GM21381 (cell line): Measurements from ENCODE around the gene ULBP1.
A peak's percentile ranks its signal among the peaks of the same experiment; 100 is the strongest.
"Not testable (repeated sequence)": the region's sequence is repeated elsewhere in the genome, so short reads cannot be mapped to it uniquely, and the experiment has no call there.

ENCODE experiments used
- ATAC-seq: cut with Tn5 transposase; IDR thresholded peaks from one replicate; pipeline ENCODE4 v1.9.1; 2021; ENCODE audit warnings: mild to moderate bottlenecking, moderate library complexity; ENCODE audit not compliant: unreplicated experiment

ULBP1 gene

GRCh38 chr6:149969635-149970034 lies 5.9 kb downstream of the ULBP1 start:
- ATAC-seq: no peak

- not testable (repeated sequence) for ATAC-seq
Measured at GRCh38 chr6:149974394-149974793, 10.7 kb downstream of the ULBP1 start.

DNA sequence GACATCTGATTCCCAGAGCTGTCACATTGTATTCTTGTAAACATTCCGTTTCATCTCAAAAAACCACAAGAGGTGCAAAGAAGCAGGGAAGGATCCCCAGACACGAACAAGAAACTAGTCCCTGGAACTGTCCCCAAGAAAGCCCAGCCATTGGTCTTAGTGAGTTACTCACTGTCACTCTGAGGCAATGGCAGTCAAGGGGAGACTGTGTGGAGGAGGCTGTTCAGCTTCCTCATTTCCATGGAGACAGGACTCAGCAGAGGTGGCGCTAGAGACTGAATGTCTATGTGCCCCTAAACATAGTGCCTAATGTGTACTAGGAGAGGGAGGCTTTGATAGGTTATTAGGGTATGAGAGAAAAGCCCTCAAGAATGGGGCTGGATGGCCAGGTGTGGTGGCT lies 11.1 kb downstream of the ULBP1 start:
- ATAC-seq: no peak

DNA sequence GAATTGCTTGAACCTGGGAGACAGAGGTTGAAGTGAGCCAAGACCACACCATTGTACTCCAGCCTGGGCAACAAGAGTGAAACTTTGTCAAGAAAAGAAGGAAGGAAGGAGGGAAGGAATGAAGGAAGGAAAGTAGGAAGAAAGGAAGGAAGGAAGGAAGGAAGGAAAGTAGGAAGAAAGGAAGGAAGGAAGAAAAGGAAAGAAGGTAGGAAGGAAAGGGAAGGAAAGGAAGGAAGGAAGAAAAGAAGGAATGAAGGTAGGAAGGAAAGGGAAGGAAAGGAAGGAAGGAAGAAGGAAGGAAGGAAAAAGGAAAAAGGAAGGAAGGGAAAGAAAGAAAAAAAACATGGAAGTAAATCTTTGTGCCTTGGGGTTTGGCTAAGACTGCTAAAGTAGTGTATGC lies 11.7 kb downstream of the ULBP1 start:
- no peak for ATAC-seq

DNA sequence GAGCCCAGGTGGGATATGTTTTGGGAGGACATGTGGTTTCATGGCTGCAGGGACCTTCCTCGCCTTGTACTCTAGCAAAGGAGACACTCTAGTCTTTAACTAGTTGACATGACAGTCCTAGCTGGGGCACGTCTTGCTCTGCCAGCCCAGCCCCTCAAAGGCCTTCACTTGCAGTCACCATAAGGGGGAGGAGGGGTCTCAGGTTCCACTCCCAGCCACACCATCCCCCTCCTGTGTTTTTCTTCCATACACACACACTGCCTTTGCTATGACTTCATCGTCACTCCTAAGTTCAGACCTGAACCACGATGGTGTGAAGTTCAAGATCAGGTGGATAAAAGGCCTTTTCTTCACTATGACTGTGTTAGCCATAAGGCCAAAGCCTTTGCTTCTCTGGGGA lies 13.5 kb downstream of the ULBP1 start:
- no peak for ATAC-seq

DNA sequence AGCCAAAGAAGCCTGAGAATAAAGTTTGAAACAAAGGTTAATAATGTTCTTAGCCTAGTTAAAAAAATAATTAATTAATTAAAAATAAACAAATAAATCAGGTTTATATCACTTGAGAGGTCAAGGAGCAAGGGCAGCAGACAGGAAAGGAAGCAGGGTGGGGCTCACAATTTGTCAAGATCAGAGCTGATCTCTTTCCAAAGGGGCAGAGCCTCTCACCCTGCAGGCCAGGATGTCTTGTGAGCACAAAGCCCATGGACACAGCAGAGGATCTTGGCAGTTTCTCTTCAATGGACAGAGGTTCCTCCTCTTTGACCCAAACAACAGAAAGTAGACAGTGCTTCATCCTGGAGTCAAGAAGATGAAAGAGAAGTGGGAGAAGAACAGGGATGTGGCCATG lies 14.9 kb downstream of the ULBP1 start:
- no peak for ATAC-seq

DNA sequence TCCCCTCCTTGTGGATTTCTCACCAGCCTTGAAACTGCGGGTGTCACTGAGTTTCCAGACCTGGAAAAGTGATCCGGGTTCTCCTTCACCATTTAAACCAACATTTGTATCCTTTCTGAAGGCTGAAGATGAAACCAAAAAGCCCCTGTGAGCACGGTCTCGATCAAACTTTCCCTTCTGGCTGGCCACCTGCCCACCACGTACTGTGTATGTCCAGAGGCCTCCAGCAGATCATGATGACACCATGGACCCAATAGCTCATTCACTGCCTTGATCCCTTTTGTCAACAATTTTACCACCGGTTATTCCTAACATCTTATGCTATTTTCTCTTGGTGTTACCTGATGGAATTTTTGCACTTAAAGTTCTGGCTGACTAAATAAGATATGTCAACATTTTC lies 15.6 kb downstream of the ULBP1 start:
- no peak for ATAC-seq

DNA sequence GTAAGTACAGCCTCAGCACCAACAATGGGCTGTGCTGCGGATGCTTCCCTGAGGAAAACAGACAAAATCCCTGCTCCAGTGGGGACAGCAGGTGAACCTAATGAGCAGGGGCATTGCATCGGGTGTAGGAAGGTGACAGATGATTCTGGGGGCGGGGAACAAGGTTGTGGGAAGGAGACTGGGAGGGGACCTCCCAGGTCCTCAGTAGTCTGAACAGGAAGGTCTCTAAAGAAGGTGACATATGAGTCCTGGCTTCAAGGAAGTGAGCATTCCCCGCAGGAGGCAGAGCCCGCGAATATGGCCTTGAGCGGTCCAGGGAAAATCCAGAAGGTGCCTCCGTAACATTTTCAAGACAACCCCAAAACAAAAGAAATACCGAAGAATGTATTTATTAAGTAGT lies 19.4 kb downstream of the ULBP1 start:
- no peak for ATAC-seq

DNA sequence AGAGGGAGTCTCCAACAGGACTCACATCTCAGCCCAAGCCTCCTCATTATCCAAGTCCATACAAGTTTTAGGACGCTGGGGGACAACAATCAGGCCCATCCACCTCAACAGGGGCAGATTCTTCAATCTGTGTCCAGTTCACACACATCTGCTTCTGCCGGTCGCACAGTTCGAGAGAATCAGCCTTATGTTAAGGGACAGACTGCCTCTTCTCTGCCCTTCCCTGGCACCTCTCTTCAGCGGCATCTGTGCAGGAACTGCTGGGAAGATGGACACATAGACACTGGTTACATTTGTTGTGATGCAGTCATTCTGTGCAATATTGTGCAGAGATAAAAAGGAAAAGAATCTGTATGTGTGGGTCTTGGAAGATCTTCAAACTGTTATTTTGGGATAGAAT lies 21.0 kb downstream of the ULBP1 start:
- no peak for ATAC-seq

DNA sequence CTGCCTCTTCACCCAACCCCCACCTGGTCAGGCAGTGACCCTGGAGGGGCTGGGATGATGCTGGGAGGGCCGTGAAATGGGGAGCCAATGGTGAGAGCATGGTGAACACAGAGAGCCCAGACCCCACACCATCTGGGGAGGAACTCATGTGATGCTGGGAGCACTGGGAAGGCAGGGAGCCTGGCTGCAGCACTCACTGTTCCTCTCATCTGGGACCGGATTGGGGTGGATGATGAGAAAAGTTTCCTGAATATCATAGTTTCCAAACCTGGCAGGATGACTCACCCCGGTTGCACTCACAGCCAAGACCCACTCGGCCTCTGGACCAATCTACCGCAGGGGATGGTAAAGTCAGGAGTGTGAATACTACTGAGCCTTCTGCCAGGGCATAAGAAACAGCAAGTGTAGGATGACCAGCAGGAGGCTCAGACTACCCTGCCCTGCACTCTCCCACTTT lies 21.8 kb downstream of the ULBP1 start:
- no peak for ATAC-seq

DNA sequence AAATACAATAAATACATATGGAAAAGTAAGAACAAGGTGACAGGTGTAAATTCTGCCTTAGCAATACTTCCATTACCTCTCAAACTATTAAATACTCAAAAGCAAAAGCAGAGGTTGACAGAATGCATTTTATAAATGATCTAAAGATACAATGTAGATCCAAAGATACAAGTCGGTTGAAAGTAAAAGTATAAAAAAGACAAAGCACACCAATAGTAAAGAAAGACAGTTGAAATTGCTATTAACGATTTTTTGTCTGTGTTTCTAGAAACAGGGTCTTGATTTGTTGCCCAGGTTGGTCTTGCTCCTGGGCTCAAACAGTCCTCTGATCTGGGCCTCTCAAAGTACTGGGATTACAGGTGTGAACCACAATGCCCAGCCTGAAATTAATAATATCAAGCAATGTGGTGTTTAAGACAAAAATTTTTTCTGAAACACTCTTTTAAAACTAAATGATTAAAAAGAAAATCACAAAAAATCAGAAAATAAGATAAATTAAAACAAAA lies 23.9 kb downstream of the ULBP1 start:
- ATAC-seq: no peak

- ATAC-seq: no peak
Measured at GRCh38 chr6:149988550-149989346, 25.0 kb downstream of the ULBP1 start.

DNA sequence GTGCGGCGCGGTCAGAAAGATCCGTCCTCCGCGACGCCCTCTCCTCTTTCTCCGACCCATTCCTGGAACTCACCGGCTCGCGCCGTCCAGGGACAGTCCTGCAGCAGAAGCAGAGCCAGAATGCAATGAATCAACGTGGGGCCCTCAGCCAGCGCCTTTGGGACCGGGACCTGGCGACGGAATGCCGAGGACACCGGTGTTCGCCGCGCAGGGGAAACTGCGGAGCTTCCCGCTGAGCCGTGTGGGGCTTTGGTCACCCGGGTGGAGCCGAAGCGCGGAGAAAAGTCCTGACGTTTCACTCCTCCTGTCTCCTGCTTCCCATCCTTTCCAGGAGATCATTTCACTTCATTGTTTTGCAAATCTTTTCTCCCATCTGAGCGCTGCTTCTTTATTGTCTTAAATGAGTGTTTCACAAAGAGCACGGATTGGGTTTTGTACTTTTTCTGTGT lies 26.5 kb downstream of the ULBP1 start:
- no peak for ATAC-seq

DNA sequence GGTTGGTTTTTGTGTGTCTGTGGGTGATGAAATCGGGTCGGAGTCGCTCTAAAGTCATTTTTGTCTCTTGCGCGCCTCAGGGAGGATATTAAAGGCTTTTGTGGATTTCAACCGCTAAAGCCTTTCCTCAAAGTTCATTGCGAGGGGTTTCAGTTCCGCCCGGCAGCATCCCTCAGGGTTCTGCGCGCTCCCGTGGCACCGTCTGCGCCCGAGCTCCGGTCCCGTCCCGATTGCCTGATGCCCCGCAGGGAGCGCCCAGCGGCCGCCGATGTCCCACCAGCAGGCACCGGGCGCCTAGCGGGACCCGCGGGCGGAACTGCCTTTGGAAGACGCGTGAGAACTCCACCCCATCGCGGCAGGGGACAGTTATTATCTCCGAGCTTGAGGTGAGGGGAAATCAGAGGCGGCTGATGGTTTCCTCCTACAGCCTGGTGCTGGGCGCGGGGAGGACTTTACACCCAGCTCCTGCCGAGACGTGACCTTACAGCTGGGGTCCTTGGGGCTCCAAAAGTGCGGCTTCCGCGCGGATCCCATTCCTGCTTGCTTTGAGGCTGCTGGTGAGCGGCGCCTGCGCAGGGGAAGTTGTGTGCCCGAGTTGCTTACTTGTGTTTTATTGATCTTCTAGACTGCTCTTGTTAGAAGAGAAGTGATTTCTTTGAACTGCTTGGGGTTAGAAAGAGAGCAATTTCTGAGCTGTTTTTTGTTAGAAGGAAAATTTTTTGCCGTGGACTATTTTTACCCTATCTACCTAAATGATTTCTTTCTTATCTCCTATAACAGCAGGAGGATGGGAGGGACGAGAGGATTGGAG lies 27.1 kb downstream of the ULBP1 start:
- ATAC-seq: no peak

GRCh38 chr6:149991472-149991795 lies 27.7 kb downstream of the ULBP1 start:
- not testable (repeated sequence) for ATAC-seq

DNA sequence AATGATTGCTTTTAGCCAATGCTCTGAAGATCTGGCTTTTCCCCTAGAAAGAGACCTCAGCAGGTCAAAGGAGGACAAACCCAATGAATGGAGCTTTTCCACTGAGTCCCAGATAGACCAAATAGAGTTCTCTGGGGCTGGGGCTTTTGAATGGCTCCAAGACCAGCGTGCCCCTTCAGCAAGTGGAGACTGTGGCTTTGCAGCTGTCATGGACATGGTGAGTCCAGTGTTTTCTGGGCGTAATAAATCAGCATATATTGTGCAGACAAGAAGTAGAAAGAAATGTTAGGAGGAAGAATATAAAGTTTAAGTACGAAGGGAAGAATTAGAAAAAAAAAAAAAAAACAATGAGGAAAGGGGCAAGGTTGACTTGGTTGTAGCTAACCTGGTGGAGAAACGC lies 28.1 kb downstream of the ULBP1 start:
- no peak for ATAC-seq

DNA sequence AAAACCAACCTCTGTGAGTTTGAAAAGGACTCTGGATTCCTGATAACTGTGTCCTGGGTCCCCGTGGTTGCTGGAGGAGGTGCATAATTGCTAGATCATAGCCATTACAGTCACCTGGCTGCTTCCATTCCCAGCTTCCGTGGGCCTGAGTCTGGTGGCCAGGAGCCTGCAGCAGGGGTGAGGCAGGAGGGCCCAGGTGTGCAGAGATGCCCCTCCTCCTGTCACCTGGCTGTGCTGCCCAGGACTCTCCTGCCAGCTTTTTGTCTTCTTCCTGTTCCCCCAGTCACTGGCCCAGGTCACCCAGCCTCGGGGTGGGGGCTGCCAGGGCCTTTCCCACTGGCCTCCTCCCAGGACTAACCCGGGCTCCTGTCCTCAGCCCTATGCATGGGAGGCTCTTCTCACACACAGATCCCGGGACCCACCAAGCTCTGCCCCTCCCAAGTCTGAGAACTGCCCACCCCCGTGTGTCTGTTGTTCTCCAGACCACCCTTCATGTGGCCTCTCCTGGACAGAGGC lies 31.6 kb downstream of the ULBP1 start:
- ATAC-seq: no peak

DNA sequence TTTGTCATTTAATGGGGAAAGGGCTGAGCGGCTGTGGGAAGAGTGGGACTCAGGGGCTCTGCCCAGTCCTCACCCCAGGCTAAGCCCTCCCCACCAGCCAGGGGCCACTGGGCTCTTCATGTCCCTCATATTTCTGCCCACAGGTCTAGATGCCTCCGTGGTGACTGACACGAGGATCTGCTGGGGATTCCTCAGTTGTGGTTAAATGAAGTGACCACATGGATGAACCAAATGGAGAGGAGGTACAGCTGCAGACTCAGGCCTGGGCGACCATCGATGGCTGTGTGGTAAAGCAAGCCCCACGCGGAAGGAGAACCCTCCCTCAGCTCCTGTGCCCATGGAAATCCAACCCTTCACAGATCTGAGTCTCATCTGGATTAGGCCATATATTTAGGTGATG lies 32.2 kb downstream of the ULBP1 start:
- ATAC-seq: no peak

GRCh38 chr6:149999636-150000035 lies 35.9 kb downstream of the ULBP1 start:
- no peak for ATAC-seq

DNA sequence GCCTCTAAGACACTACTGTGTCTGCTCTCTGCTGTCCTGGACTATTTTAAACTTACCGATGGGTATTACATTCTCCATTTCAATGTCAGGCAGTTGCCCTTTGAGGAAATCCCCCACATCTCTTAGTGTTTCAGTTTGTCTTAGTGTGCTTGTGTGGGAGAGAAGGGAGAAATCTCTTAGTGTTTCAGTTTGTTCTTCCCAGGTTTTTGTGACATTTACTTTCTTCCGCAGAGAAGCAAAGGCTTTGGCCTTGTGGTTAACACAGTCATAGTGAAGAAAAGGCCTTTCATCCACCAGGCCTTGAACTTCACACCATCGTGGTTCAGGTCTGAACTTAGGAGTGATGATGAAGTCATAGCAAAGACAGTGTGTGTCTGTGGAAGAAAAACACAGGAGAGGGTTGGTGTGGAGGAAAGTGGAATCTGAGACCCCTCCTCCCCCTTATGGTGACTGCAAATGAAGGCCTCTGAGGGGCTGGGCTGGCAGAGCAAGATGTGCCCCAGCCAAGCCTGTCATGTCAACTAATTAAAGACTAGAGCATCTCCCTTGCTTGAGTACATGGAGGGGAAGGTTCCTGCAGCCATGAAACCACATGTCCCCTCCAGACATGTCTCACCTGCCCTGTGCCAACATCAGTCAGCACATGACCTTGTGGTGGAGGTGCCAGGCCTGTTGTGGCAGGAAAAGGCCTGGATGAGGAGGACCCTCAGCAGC lies 37.7 kb downstream of the ULBP1 start:
- ATAC-seq: peak; percentile 44

GRCh38 chr6:150002710-150003109 lies 39.0 kb downstream of the ULBP1 start:
- ATAC-seq: no peak
